WTC11 (cell line): Measurements from ENCODE around the gene KIR3DL2. TPM values are rescaled to one million over a fixed set of nuclear protein-coding genes. Genes with fewer than 3 reads are reported as not detected.

Experiments used
- ATAC-seq: fragments of 200-7000 bp; cut with Tn5 transposase; 2 replicates; pipeline ENCODE4 v1.10.0; 2021; ENCODE audit warnings: mild to moderate bottlenecking, moderate library complexity
- CTCF ChIA-PET: fragments of 300-600 bp; sonication (Branson Sonifier 250); formaldehyde crosslinking; loops from one replicate; lab custom pipeline; 2021; ENCODE audit warnings: antibody characterized with exemption; lab: Charles Lee
- POLR2A ChIA-PET: fragments of 350-600 bp; sonication (Branson Sonifier 250); formaldehyde crosslinking; loops from one replicate; lab custom pipeline; 2021; ENCODE audit warnings: antibody characterized with exemption; lab: Charles Lee
- DNase-seq: peaks from one replicate; pipeline ENCODE4 v3.0.0; 2021; ENCODE audit warnings: low spot score
- H3K27ac Mint-ChIP-seq: 2 replicates; pipeline ENCODE4 v1.8.0; 2021; ENCODE audit warnings: mixed read lengths
- H3K27me3 Mint-ChIP-seq: 2 replicates; pipeline ENCODE4 v1.8.0; 2021; ENCODE audit warnings: low read depth, mild to moderate bottlenecking, moderate library complexity, mixed read lengths
- H3K36me3 Mint-ChIP-seq: 2 replicates; pipeline ENCODE4 v1.8.0; 2021; ENCODE audit warnings: mixed read lengths
- H3K4me1 Mint-ChIP-seq: 2 replicates; pipeline ENCODE4 v1.8.0; 2022; ENCODE audit warnings: mixed read lengths
- H3K4me3 Mint-ChIP-seq: 2 replicates; pipeline ENCODE4 v1.8.0; 2021; ENCODE audit warnings: mild to moderate bottlenecking, moderate library complexity, mixed read lengths
- H3K9me3 Mint-ChIP-seq: 2 replicates; pipeline ENCODE4 v1.8.0; 2021; ENCODE audit warnings: mixed read lengths
- AR ChIP-seq: fragments of 250-450 bp; sonication (Bioruptor Pico); IDR thresholded peaks from 2 replicates; pipeline ENCODE4 v1.9.0; 2021; ENCODE audit warnings: mild to moderate bottlenecking
- ARID4B ChIP-seq: sonication (generic); formaldehyde crosslinking; IDR thresholded peaks from 2 replicates; pipeline ENCODE4 v1.8.0; 2023; ENCODE audit warnings: missing genetic modification reagents, mild to moderate bottlenecking, borderline replicate concordance
- ATF1 ChIP-seq: sonication (generic); formaldehyde crosslinking; IDR thresholded peaks from 2 replicates; pipeline ENCODE4 v1.8.1; 2023; ENCODE audit warnings: mild to moderate bottlenecking, moderate library complexity, missing genetic modification reagents
- CBFB ChIP-seq: sonication (generic); formaldehyde crosslinking; IDR thresholded peaks from 2 replicates; pipeline ENCODE4 v1.8.1; 2022; ENCODE audit warnings: mild to moderate bottlenecking, low read depth, missing genetic modification reagents
- CREM ChIP-seq: sonication (generic); formaldehyde crosslinking; IDR thresholded peaks from 2 replicates; pipeline ENCODE4 v1.8.1; 2022; ENCODE audit warnings: mild to moderate bottlenecking, missing genetic modification reagents, moderate library complexity
- GABPB1 ChIP-seq: sonication (generic); formaldehyde crosslinking; IDR thresholded peaks from 2 replicates; pipeline ENCODE4 v1.8.1; 2023; ENCODE audit warnings: mild to moderate bottlenecking, missing genetic modification reagents
- IRF2 ChIP-seq: sonication (generic); formaldehyde crosslinking; IDR thresholded peaks from 2 replicates; pipeline ENCODE4 v1.8.0; 2022; ENCODE audit warnings: low read depth, missing genetic modification reagents, borderline replicate concordance
- JUN ChIP-seq: sonication (generic); formaldehyde crosslinking; IDR thresholded peaks from 2 replicates; pipeline ENCODE4 v1.8.0; 2023; ENCODE audit warnings: mild to moderate bottlenecking, missing genetic modification reagents
- MXD4 ChIP-seq: fragments of 250-450 bp; sonication (Bioruptor Pico); IDR thresholded peaks from 2 replicates; pipeline ENCODE4 v1.8.0; 2021; ENCODE audit warnings: mild to moderate bottlenecking, moderate library complexity, borderline replicate concordance
- MYBL2 ChIP-seq: sonication (generic); formaldehyde crosslinking; IDR thresholded peaks from 2 replicates; pipeline ENCODE4 v1.8.1; 2023; ENCODE audit warnings: mild to moderate bottlenecking, moderate library complexity, missing genetic modification reagents
- NFATC4 ChIP-seq: fragments of 250-450 bp; sonication (Bioruptor Pico); IDR thresholded peaks from 2 replicates; pipeline ENCODE4 v1.9.0; 2021; ENCODE audit warnings: mild to moderate bottlenecking
- NFE2L1 ChIP-seq: sonication (generic); formaldehyde crosslinking; IDR thresholded peaks from 2 replicates; pipeline ENCODE4 v1.8.1; 2023; ENCODE audit warnings: missing genetic modification reagents
- NFYB ChIP-seq: sonication (generic); formaldehyde crosslinking; conservative IDR thresholded peaks from 2 replicates; pipeline ENCODE4 v1.8.0; 2022; ENCODE audit warnings: low read depth, missing genetic modification reagents
- NR2C2 ChIP-seq: sonication (generic); formaldehyde crosslinking; IDR thresholded peaks from 2 replicates; pipeline ENCODE4 v1.8.0; 2022; ENCODE audit warnings: mild to moderate bottlenecking, missing genetic modification reagents
- SMAD4 ChIP-seq: sonication (generic); formaldehyde crosslinking; IDR thresholded peaks from 2 replicates; pipeline ENCODE4 v1.8.0; 2022; ENCODE audit warnings: mild to moderate bottlenecking, missing genetic modification reagents
- SOX15 ChIP-seq: fragments of 250-450 bp; sonication (Bioruptor Pico); IDR thresholded peaks from 2 replicates; pipeline ENCODE4 v1.9.0; 2021; ENCODE audit warnings: mild to moderate bottlenecking
- TEAD4 ChIP-seq: sonication (generic); formaldehyde crosslinking; IDR thresholded peaks from 2 replicates; pipeline ENCODE4 v1.8.0; 2022; ENCODE audit warnings: mild to moderate bottlenecking, missing genetic modification reagents
- TP53 ChIP-seq: sonication (generic); formaldehyde crosslinking; IDR thresholded peaks from 2 replicates; pipeline ENCODE4 v1.8.1; 2023; ENCODE audit warnings: mild to moderate bottlenecking, missing genetic modification reagents
- USF1 ChIP-seq: sonication (generic); formaldehyde crosslinking; IDR thresholded peaks from 2 replicates; pipeline ENCODE4 v1.8.0; 2022; ENCODE audit warnings: mild to moderate bottlenecking, missing genetic modification reagents
- ZNF138 ChIP-seq: sonication (generic); formaldehyde crosslinking; conservative IDR thresholded peaks from 2 replicates; pipeline ENCODE4 v1.8.1; 2022; ENCODE audit warnings: mild to moderate bottlenecking, moderate library complexity, missing genetic modification reagents
- ZNF219 ChIP-seq: sonication (generic); formaldehyde crosslinking; IDR thresholded peaks from 2 replicates; pipeline ENCODE4 v1.8.0; 2023; ENCODE audit warnings: missing genetic modification reagents, mild to moderate bottlenecking, borderline replicate concordance
- ZNF263 ChIP-seq: sonication (generic); formaldehyde crosslinking; IDR thresholded peaks from 2 replicates; pipeline ENCODE4 v1.8.1; 2022; ENCODE audit warnings: low read depth, mild to moderate bottlenecking, moderate library complexity, missing genetic modification reagents
- total RNA-seq: library from RNA; stranded (reverse); gene quantifications from 3 replicates; pipeline ENCODE4 v1.2.3, GENCODE V29; 2021
- TF ChIP-seq, protein P1 (sequence below): sonication (generic); formaldehyde crosslinking; IDR thresholded peaks from 2 replicates; pipeline ENCODE4 v1.8.1; 2023; ENCODE audit warnings: mild to moderate bottlenecking, missing genetic modification reagents, moderate library complexity
- TF ChIP-seq, protein P2 (sequence below): fragments of 250-450 bp; sonication (Bioruptor Pico); IDR thresholded peaks from 2 replicates; pipeline ENCODE4 v2.1.2; 2022; ENCODE audit warnings: mild to moderate bottlenecking, moderate library complexity
- TF ChIP-seq, protein P3 (sequence below): sonication (generic); formaldehyde crosslinking; IDR thresholded peaks from 2 replicates; pipeline ENCODE4 v1.8.0; 2022; ENCODE audit warnings: missing genetic modification reagents

KIR3DL2 gene
- total RNA-seq, 1 experiment from 2014 or later: not detected

GRCh38 chr19:54850930-54851329 is 687 bp downstream of the KIR3DL2 start:
- TF ChIP-seq MXD4 (CRISPR knock-in tag) (no peak), NFYB (CRISPR knock-in tag) (no peak), ZNF219 (CRISPR knock-in tag) (no peak), CREM (CRISPR knock-in tag) (no peak), IRF2 (CRISPR knock-in tag) (no peak), SMAD4 (CRISPR knock-in tag) (no peak), MYBL2 (CRISPR knock-in tag) (no peak), ATF1 (no peak), CBFB (no peak), ZNF263 (CRISPR knock-in tag) (no peak), SOX15 (CRISPR knock-in tag) (no peak), NFE2L1 (no peak), TEAD4 (CRISPR knock-in tag) (no peak), AR (CRISPR knock-in tag) (no peak)
- TF ChIP-seq, protein P1, sequence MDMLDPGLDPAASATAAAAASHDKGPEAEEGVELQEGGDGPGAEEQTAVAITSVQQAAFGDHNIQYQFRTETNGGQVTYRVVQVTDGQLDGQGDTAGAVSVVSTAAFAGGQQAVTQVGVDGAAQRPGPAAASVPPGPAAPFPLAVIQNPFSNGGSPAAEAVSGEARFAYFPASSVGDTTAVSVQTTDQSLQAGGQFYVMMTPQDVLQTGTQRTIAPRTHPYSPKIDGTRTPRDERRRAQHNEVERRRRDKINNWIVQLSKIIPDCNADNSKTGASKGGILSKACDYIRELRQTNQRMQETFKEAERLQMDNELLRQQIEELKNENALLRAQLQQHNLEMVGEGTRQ (CRISPR knock-in tag): no peak
- TF ChIP-seq, protein P2, sequence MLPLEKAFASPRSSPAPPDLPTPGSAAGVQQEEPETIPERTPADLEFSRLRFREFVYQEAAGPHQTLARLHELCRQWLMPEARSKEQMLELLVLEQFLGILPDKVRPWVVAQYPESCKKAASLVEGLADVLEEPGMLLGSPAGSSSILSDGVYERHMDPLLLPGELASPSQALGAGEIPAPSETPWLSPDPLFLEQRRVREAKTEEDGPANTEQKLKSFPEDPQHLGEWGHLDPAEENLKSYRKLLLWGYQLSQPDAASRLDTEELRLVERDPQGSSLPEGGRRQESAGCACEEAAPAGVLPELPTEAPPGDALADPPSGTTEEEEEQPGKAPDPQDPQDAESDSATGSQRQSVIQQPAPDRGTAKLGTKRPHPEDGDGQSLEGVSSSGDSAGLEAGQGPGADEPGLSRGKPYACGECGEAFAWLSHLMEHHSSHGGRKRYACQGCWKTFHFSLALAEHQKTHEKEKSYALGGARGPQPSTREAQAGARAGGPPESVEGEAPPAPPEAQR: no peak
- TF ChIP-seq, all 79 proteins: peak for 0
- ChIA-PET CTCF (no interaction called here), POLR2A (no interaction called here)
- Mint-ChIP-seq H3K4me1 (no peaks in the 10 kb centered on the region), H3K4me3 (no peak overlapping the region), H3K27me3 (peaks cover 43% of the 10 kb centered on the region), H3K36me3 (peaks cover 59% of the 10 kb centered on the region), H3K9me3 (peaks cover 90% of the 10 kb centered on the region), H3K27ac (no peak overlapping the region)
- ATAC-seq (no peak), DNase-seq (no peak)

GRCh38 chr19:54851353-54851752 is 1.1 kb downstream of the KIR3DL2 start:
- POLR2A ChIA-PET: no interaction called here
- no peak overlapping the region for H3K27ac Mint-ChIP-seq
- H3K27me3 Mint-ChIP-seq: peaks cover 41% of the 10 kb centered on the region
- H3K9me3 Mint-ChIP-seq: peaks cover 90% of the 10 kb centered on the region
- peaks cover 58% of the 10 kb centered on the region for H3K36me3 Mint-ChIP-seq
- ATAC-seq (no peak), DNase-seq (no peak)
- no peaks in the 10 kb centered on the region for H3K4me1 Mint-ChIP-seq
- no peak overlapping the region for H3K4me3 Mint-ChIP-seq
- CTCF ChIA-PET: no interaction called here
- TF ChIP-seq USF1 (CRISPR knock-in tag) (no peak), NR2C2 (no peak), TP53 (CRISPR knock-in tag) (no peak), JUN (CRISPR knock-in tag) (no peak), ARID4B (no peak), ZNF138 (CRISPR knock-in tag) (no peak), ATF1 (no peak), GABPB1 (CRISPR knock-in tag) (no peak), NFATC4 (CRISPR knock-in tag) (no peak)
- TF ChIP-seq, protein P3, sequence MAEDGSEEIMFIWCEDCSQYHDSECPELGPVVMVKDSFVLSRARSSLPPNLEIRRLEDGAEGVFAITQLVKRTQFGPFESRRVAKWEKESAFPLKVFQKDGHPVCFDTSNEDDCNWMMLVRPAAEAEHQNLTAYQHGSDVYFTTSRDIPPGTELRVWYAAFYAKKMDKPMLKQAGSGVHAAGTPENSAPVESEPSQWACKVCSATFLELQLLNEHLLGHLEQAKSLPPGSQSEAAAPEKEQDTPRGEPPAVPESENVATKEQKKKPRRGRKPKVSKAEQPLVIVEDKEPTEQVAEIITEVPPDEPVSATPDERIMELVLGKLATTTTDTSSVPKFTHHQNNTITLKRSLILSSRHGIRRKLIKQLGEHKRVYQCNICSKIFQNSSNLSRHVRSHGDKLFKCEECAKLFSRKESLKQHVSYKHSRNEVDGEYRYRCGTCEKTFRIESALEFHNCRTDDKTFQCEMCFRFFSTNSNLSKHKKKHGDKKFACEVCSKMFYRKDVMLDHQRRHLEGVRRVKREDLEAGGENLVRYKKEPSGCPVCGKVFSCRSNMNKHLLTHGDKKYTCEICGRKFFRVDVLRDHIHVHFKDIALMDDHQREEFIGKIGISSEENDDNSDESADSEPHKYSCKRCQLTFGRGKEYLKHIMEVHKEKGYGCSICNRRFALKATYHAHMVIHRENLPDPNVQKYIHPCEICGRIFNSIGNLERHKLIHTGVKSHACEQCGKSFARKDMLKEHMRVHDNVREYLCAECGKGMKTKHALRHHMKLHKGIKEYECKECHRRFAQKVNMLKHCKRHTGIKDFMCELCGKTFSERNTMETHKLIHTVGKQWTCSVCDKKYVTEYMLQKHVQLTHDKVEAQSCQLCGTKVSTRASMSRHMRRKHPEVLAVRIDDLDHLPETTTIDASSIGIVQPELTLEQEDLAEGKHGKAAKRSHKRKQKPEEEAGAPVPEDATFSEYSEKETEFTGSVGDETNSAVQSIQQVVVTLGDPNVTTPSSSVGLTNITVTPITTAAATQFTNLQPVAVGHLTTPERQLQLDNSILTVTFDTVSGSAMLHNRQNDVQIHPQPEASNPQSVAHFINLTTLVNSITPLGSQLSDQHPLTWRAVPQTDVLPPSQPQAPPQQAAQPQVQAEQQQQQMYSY (CRISPR knock-in tag): no peak
